Activated B cell treated with CpG ODN at 0.5 μM for 24 hours (primary cell): ENCODE data around the gene FAM131A. TPM values are rescaled to one million over a fixed set of nuclear protein-coding genes. Genes with fewer than 3 reads are reported as not detected.

Experiments
- ATAC-seq: fragments of 200-7000 bp; cut with Tn5 transposase; one replicate; pipeline ENCODE4 v1.10.0; 2021; ENCODE audit warnings: low read depth, mild to moderate bottlenecking, moderate library complexity
- CTCF ChIA-PET: fragments of 350-600 bp; sonication (Branson Sonifier 250); formaldehyde crosslinking; loops from one replicate; lab custom pipeline; 2021; ENCODE audit warnings: antibody characterized with exemption; lab: Charles Lee
- POLR2A ChIA-PET: fragments of 350-600 bp; sonication (Branson Sonifier 250); formaldehyde crosslinking; loops from one replicate; lab custom pipeline; 2021; ENCODE audit warnings: antibody characterized with exemption; lab: Charles Lee
- DNase-seq: peaks from one replicate; pipeline ENCODE4 v3.0.0; 2022
- H3K27ac Mint-ChIP-seq: one replicate; pipeline ENCODE4 v1.8.0; 2020; ENCODE audit warnings: mixed read lengths
- H3K27me3 Mint-ChIP-seq: one replicate; pipeline ENCODE4 v1.8.0; 2021; ENCODE audit warnings: mixed read lengths
- H3K36me3 Mint-ChIP-seq: one replicate; pipeline ENCODE4 v1.8.0; 2021; ENCODE audit warnings: low read depth, mixed read lengths
- H3K4me1 Mint-ChIP-seq: one replicate; pipeline ENCODE4 v1.8.0; 2021; ENCODE audit warnings: mixed read lengths
- H3K4me3 Mint-ChIP-seq: one replicate; pipeline ENCODE4 v1.8.0; 2020; ENCODE audit warnings: mild to moderate bottlenecking, mixed read lengths
- H3K9me3 Mint-ChIP-seq: one replicate; pipeline ENCODE4 v1.8.0; 2020; ENCODE audit warnings: mixed read lengths
- intact Hi-C: fragments of 100-400 bp; cut with micrococcal nuclease; formaldehyde crosslinking; loops from one replicate; pipeline ENCODE4 v1.15.1; 2024
- total RNA-seq: library from RNA; stranded (reverse); gene quantifications from 2 replicates; pipeline ENCODE4 v1.2.3, GENCODE V29; 2022
- TF ChIP-seq, protein P1 (sequence below): fragments of 200-600 bp; IDR thresholded peaks from one replicate; pipeline ENCODE4 v1.8.0; 2022; ENCODE audit warnings: antibody characterized with exemption, mild to moderate bottlenecking

The FAM131A gene
- total RNA-seq, 1 donor from 2014 or later: 5.3 TPM

DNA sequence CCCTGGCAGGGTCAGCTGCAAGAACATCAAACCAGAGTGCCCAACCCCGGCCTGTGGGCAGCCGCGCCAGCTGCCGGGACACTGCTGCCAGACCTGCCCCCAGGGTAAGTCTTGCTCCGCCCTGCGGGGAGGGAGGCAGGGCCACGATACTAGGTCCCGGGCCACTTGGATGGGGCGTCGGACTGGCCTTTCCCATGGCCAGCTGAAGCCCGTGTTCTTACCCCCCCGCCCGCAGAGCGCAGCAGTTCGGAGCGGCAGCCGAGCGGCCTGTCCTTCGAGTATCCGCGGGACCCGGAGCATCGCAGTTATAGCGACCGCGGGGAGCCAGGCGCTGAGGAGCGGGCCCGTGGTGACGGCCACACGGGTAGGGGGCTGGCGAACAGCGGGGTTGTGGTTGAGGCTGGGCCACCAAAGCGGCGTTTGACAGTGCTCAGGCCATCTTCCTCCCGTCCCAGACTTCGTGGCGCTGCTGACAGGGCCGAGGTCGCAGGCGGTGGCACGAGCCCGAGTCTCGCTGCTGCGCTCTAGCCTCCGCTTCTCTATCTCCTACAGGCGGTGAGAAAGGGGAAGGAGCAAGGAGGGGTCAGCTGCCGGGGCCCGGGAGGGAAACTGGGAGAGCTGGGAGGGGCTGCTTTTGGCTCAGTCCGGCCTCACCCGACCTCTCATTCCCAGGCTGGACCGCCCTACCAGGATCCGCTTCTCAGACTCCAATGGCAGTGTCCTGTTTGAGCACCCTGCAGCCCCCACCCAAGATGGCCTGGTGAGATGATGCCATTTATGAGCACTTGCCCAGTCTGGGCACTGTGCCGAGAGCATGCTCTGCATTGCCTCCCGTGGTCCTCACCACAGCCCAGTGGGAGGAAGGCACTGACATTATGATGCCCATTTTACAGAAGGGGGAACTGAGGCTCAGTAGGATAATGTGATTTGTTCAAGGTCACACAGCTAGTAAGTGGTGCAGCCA lies 44.1 kb downstream of the FAM131A start:
- TF ChIP-seq, protein P1, sequence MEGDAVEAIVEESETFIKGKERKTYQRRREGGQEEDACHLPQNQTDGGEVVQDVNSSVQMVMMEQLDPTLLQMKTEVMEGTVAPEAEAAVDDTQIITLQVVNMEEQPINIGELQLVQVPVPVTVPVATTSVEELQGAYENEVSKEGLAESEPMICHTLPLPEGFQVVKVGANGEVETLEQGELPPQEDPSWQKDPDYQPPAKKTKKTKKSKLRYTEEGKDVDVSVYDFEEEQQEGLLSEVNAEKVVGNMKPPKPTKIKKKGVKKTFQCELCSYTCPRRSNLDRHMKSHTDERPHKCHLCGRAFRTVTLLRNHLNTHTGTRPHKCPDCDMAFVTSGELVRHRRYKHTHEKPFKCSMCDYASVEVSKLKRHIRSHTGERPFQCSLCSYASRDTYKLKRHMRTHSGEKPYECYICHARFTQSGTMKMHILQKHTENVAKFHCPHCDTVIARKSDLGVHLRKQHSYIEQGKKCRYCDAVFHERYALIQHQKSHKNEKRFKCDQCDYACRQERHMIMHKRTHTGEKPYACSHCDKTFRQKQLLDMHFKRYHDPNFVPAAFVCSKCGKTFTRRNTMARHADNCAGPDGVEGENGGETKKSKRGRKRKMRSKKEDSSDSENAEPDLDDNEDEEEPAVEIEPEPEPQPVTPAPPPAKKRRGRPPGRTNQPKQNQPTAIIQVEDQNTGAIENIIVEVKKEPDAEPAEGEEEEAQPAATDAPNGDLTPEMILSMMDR: no peak
- intact Hi-C loops: no loop called here
- H3K27ac Mint-ChIP-seq: no peak overlapping the region
- peaks cover 17% of the 10 kb centered on the region for H3K4me1 Mint-ChIP-seq
- no peaks in the 10 kb centered on the region for H3K36me3 Mint-ChIP-seq
- H3K27me3 Mint-ChIP-seq: peaks cover 59% of the 10 kb centered on the region
- CTCF ChIA-PET: interaction anchor here (1.2 kb wide), 1 partner anchor 10 kb away, joined by 4 read pairs; no protein-coding TSS in a partner anchor
- POLR2A ChIA-PET: no interaction called here
- H3K9me3 Mint-ChIP-seq: no peaks in the 10 kb centered on the region
- ATAC-seq (peak; percentile 34), DNase-seq (no peak)
- H3K4me3 Mint-ChIP-seq: peak overlapping the region; percentile 66

DNA sequence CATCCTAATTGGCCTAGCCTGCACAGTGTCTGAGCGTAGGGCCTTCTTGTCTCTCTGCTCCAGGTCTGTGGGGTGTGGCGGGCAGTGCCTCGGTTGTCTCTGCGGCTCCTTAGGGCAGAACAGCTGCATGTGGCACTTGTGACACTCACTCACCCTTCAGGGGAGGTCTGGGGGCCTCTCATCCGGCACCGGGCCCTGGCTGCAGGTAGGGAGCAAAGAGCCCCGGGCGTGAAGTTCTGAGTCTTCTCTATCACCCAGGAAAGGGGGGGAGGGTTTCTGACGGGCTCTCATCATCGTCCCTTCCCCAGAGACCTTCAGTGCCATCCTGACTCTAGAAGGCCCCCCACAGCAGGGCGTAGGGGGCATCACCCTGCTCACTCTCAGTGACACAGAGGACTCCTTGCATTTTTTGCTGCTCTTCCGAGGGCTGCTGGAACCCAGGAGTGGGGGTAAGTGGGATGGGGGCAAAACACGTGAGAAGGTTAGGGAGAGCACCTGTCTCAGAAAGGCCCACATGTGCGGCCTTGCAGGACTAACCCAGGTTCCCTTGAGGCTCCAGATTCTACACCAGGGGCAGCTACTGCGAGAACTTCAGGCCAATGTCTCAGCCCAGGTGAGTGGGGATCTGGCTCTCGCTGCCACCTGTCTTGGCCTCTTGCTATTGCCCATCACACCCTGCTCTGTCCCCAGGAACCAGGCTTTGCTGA lies 45.1 kb downstream of the FAM131A start:
- H3K36me3 Mint-ChIP-seq: no peaks in the 10 kb centered on the region
- H3K4me3 Mint-ChIP-seq: no peak overlapping the region
- H3K9me3 Mint-ChIP-seq: no peaks in the 10 kb centered on the region
- no peak for DNase-seq
- no peak overlapping the region for H3K27ac Mint-ChIP-seq
- intact Hi-C loops: no loop called here
- H3K27me3 Mint-ChIP-seq: peaks cover 56% of the 10 kb centered on the region
- TF ChIP-seq, protein P1: no peak
- peaks cover 17% of the 10 kb centered on the region for H3K4me1 Mint-ChIP-seq
- ChIA-PET CTCF (no interaction called here), POLR2A (no interaction called here)
- no peak for ATAC-seq

- intact Hi-C loops: no loop called here
- Mint-ChIP-seq H3K4me1 (peaks cover 17% of the 10 kb centered on the region), H3K36me3 (no peaks in the 10 kb centered on the region), H3K9me3 (no peaks in the 10 kb centered on the region), H3K27me3 (peaks cover 51% of the 10 kb centered on the region), H3K4me3 (no peak overlapping the region), H3K27ac (no peak overlapping the region)
- POLR2A ChIA-PET: no interaction called here
- ATAC-seq (no peak), DNase-seq (no peak)
- TF ChIP-seq, protein P1: no peak
- CTCF ChIA-PET: no interaction called here
Observed at GRCh38 chr3:184383033-184383740, 45.8 kb downstream of the FAM131A start.

DNA sequence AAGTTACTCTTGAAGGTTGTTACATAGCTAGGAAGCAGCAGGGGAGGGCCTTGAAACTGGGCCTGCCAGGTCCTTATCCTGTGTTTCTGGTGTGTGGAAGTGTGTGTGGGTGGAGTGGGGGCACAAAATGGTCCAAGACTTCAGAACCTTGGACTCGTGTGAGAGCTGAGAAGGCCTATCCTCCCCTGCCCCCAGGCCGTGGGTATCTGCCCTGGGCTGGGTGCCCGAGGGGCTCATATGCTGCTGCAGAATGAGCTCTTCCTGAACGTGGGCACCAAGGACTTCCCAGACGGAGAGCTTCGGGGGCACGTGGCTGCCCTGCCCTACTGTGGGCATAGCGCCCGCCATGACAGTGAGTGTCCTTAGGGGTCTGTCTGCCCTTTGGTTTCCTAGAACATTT lies 46.9 kb downstream of the FAM131A start:
- no peak for DNase-seq
- Mint-ChIP-seq H3K9me3 (no peaks in the 10 kb centered on the region), H3K36me3 (no peaks in the 10 kb centered on the region), H3K27ac (no peak overlapping the region), H3K4me3 (no peak overlapping the region), H3K27me3 (peaks cover 44% of the 10 kb centered on the region), H3K4me1 (peaks cover 12% of the 10 kb centered on the region)
- no peak for ATAC-seq
- TF ChIP-seq, protein P1: no peak
- ChIA-PET POLR2A (no interaction called here), CTCF (no interaction called here)
- intact Hi-C loops: no loop called here
